Spleen (tissue), 11 donors: Measurements from ENCODE around the gene SMIM35. TPM values are rescaled to one million over a fixed set of nuclear protein-coding genes. Genes with fewer than 3 reads are reported as not detected.
"Not testable (repeated sequence)": the region's sequence is repeated elsewhere in the genome, so short reads cannot be mapped to it uniquely, and the experiment has no call there.

ENCODE experiments used
- DNase-seq: peaks from one replicate; pipeline ENCODE4 v3.0.0-alpha.2; 2020
- H3K27ac ChIP-seq, 8 donors: fragments of 200-600 bp; sonication (generic) in 7 of 8; 1 replicate in 4 of 8; 2 replicates in 4 of 8; pipeline versions ENCODE4 v1.5.0 to v1.8.0; 2016 to 2021; ENCODE audit warnings: inconsistent platforms in 4 of 8, mild to moderate bottlenecking in 4 of 8, moderate library complexity in 1 of 8
- H3K27me3 ChIP-seq, 7 donors: fragments of 200-600 bp; sonication (generic) in 6 of 7; replicated peaks in 1 of 7; 1 replicate in 4 of 7; 2 replicates in 3 of 7; pipeline versions ENCODE4 v1.5.0 to v1.8.0; 2016 to 2021; ENCODE audit warnings: inconsistent platforms in 3 of 7, mild to moderate bottlenecking in 1 of 7
- H3K36me3 ChIP-seq, 6 donors: fragments of 200-600 bp; sonication (generic) in 5 of 6; 1 replicate in 4 of 6; 2 replicates in 2 of 6; pipeline versions ENCODE4 v1.5.0 to v1.8.0; 2016 to 2021; ENCODE audit warnings: inconsistent platforms in 2 of 6
- H3K4me1 ChIP-seq, 6 donors: fragments of 200-600 bp; sonication (generic) in 5 of 6; 1 replicate in 3 of 6; 2 replicates in 3 of 6; pipeline versions ENCODE4 v1.5.0 to v1.8.0; 2016 to 2021; ENCODE audit warnings: inconsistent platforms in 3 of 6
- H3K4me3 ChIP-seq, 8 donors: fragments of 200-600 bp; sonication (generic) in 7 of 8; 1 replicate in 4 of 8; 2 replicates in 4 of 8; pipeline versions ENCODE4 v1.5.0 to v1.8.0; 2016 to 2021; ENCODE audit warnings: inconsistent platforms in 4 of 8, mild to moderate bottlenecking in 4 of 8, moderate library complexity in 2 of 8
- H3K9me3 ChIP-seq, 8 donors: fragments of 200-600 bp; sonication (generic) in 7 of 8; 1 replicate in 4 of 8; 2 replicates in 4 of 8; pipeline versions ENCODE4 v1.5.0 to v1.8.0; 2016 to 2021; ENCODE audit warnings: inconsistent platforms in 4 of 8
- CTCF ChIP-seq, 11 experiments: fragments of 200-600 bp in 7 of 11; fragments of 450-650 bp in 4 of 11; sonication (generic) in 4 of 11; IDR thresholded peaks in 8 of 11; conservative IDR thresholded peaks in 3 of 11; 1 replicate in 7 of 11; 2 replicates in 4 of 11; pipeline versions ENCODE4 v1.4.0 to v1.8.0; 2016 to 2021; ENCODE audit warnings: antibody characterized with exemption in 11 of 11, inconsistent platforms in 4 of 11, mild to moderate bottlenecking in 1 of 11
- POLR2A ChIP-seq, 3 donors: fragments of 450-650 bp; IDR thresholded peaks; one replicate each; pipeline ENCODE4 v1.5.1; 2017; ENCODE audit warnings: antibody characterized with exemption in 3 of 3, mild to moderate bottlenecking in 1 of 3
- POLR2AphosphoS5 ChIP-seq, 3 donors: sonication (generic); formaldehyde crosslinking; IDR thresholded peaks; one replicate each; pipeline ENCODE4 v1.5.1; 2017; ENCODE audit warnings: antibody characterized with exemption in 3 of 3
- WGBS, 5 donors: extraction: QIAGEN DNeasy Blood & Tissue Kit in 3 of 5; methylation state at CpG; one replicate each; pipeline versions ENCODE4 v1.1.5 to v1.1.7; 2013 to 2018; 5-methylcytosine and 5-hydroxymethylcytosine counted together
- intact Hi-C: fragments of 100-400 bp; cut with DNase I; formaldehyde crosslinking; loops from one replicate; pipeline ENCODE4 v1.15.0; 2023; ENCODE audit warnings: low total_unique reads
- polyA plus RNA-seq, 3 donors: library from polyadenylated mRNA; stranded (reverse); fragments of 200-250 nt; gene quantifications; one replicate each; pipeline ENCODE4 v1.2.1, GENCODE V29; 2013
- total RNA-seq, 7 donors: library from RNA; depleted of rRNA in 3 of 7; stranded (reverse); fragments of >200 nt in 3 of 7; fragmentation: NEBNext Ultra II Directional in 4 of 7; extraction: Animal tissue kit (Norgen Biotek cat#: 25700) in 4 of 7; gene quantifications; one replicate each; pipeline versions ENCODE4 v1.1.0 to v1.2.1, GENCODE V29; 2016 to 2021
- donor health status: healthy with polysubstance abuse.
- donor health status: DM: no; HTN: no; CAD: no; lungs with moderate emphysema.
- donor health status: DM: no; HTN: no; CAD: no.
- donor health status: Bipolar disorder and iron deficiency.
- donor health status: healthy.
- donor health status: DM: no; HTN: no; CAD: no.
- donor health status: DM: yes; HTN: yes; CAD: no.

SMIM35 gene
- total and polyA plus RNA-seq, 10 donors = 0.16 to 1.3 (median 0.39) TPM

DNA sequence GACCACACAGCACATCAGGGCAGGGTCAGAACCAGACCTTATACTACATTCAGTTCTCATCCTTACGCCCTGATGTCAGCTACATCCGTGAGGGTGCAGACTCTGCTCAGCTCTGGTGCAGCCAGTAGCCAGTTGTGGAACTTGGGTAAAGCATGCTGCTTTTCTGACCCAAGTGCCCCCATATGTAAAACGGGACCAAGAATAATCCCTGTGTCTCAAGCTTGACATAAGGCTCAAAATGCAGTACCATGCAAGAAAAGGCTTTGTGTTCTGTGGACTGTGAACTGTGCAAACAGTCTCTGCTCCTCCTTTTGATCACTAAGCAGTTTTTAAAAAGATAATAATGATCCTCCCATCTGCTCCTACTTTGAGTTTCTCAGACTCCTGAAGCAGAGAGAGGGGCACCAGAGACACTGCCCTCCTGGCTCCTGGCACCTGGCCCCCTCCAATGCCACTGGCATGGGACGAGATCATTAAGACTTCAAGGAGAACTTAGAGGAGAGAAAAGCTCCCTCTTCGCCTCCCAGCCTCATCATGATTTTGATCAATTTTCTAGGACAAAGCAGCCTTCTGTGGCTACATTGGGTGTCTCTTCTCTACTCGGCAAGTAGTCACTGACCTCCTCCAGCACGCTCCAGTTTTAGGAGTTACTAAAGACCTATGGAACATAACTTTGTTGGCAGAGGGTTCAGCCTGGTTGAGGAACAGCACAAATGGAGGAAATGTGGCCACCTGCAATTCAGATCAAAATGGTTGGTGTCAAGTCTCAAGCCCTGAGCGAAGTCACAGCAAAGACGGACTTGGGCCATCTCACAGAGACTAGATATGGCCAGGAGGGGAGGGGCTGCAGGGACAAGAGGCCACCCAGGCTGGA is 76.7 kb downstream of the SMIM35 start:
- TF ChIP-seq CTCF (IDR thresholded peaks at IDR 0.05 in 8 of 11, conservative IDR thresholded peaks at IDR 0.05 in 3 of 11) (no peak), POLR2AphosphoS5 (IDR thresholded peaks at IDR 0.05) (peak in 1 of 3 donors; percentile 47)
- intact Hi-C loops = no loop called here
- Histone ChIP-seq H3K9me3 (no peaks in the 10 kb centered on the region), H3K4me1 (peaks cover 41 to 100% (median 89%) of the 10 kb centered on the region in 6 donors), H3K36me3 (no peaks in the 10 kb centered on the region), H3K27me3 (no peaks in the 10 kb centered on the region), H3K27ac (peak overlapping the region; percentile 57 to 98 (median 92)), H3K4me3 (peak overlapping the region in 1 of 8 donors; percentile 42)
- DNase-seq = no peak
- WGBS, 5 donors = 62 to 75% (median 69%) methylated on average over 9 of the region's 9 CpGs

DNA sequence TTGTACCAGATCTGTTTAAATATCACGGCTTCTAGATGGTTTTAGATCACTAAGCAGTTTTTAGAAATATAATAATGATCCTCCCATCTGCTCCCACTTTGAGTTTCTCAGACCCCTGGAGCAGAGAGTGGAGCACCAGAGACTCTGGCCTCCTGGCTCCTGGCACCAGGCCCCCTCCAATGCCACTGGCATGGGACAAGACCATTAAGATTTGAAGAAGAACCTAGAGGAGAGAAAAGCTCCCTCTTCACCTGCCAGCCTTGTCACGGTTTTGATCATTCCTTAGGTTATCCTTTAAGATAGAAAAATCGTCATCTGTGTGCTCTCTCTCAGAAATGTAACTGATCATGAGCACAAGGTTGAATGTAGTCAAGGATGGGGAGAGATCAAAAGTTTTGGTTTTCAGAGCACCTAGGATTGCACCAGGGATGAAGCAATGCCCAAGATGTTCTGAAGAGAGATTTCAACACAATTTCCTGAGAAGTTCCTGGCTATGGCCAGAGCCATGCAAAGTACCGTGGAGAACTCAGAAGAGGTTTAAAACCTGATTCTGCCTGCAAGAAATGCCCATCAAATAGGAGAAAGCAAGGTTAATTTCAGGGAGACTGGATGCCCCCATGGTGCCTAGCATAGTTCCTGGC is 78.4 kb downstream of the SMIM35 start:
- Histone ChIP-seq H3K36me3 (no peaks in the 10 kb centered on the region), H3K27me3 (no peaks in the 10 kb centered on the region), H3K4me1 (peaks cover 46 to 100% (median 94%) of the 10 kb centered on the region in 6 donors), H3K27ac (peak overlapping the region; percentile 57 to 98 (median 92)), H3K4me3 (peak overlapping the region in 1 of 8 donors; percentile 19), H3K9me3 (peaks cover 0 to 5% (median 0%) of the 10 kb centered on the region in 8 donors)
- TF ChIP-seq POLR2A (IDR thresholded peaks at IDR 0.05) = no peak
- TF ChIP-seq POLR2AphosphoS5 (IDR thresholded peaks at IDR 0.05) = no peak
- no peak for TF ChIP-seq CTCF (IDR thresholded peaks at IDR 0.05 in 8 of 11, conservative IDR thresholded peaks at IDR 0.05 in 3 of 11)
- peak; percentile 81 for DNase-seq
- WGBS, 5 donors = 28 to 51% (median 46%) methylated on average over 4 of the region's 4 CpGs
- intact Hi-C loops = no loop called here

DNA sequence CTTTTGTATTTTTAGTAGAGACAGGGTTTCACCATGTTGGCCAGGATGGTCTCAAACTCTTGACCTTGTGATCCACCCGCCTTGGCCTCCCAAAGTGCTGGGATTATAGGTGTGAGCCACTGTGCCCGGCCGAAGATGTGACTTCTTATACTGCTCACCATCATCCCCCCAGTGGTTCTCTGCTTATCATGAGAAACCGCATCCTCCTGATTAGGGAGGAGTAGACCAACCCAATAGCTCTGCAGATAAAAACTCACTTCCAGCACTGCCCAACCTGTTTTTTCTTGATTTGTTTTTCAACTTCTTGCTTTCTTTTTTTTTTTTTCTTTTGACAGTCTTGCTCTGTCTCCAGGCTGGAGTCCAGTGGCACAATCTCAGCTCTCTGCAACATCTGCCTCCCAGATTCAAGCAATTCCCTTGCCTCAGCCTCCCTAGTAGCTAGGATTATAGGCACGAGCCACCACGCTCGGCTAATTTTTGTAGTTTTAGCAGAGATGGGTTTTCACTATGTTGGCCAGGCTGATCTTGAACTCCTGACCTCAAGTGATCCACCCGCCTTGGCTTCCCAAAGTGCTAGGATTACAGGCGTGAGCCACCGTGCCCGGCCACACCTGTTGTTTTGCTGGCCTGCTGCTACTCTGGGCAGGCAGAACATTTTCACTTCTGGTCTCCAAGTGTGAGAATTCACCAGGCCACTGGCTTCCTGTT is 79.0 kb downstream of the SMIM35 start:
- H3K9me3 ChIP-seq, H3K27me3 ChIP-seq, H3K36me3 ChIP-seq, intact Hi-C loops: not testable (repeated sequence)
- Histone ChIP-seq H3K27ac (peak overlapping the region; percentile 57 to 98 (median 92)), H3K4me1 (peaks cover 53 to 100% (median 95%) of the 10 kb centered on the region in 6 donors), H3K4me3 (peak overlapping the region in 1 of 8 donors; percentile 19)
- 38 to 64% (median 50%) methylated on average over 11 of the region's 11 CpGs for WGBS, 5 donors
- DNase-seq = peak; percentile 87
- peak in 2 of 3 donors; percentile 75 to 80 for TF ChIP-seq POLR2AphosphoS5 (IDR thresholded peaks at IDR 0.05)

DNA sequence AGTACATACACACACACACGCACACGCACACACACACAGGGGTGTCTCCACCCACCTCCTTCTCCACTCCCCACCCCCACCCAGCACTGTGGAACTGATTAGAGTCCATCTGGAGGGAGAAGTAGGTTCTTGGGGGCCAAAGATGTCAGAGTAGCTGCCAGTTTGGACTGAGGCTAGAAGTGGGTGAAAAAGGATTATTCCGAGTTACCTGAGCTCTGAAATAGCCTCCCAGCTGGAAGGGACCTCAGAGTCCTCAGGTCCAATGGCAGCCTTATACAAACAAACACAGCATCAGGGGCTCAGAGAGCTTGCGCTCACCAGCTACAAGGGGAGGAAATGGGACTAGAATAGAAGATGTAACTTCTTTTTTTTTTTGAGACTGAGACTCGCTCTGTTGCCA is 79.7 kb downstream of the SMIM35 start:
- TF ChIP-seq POLR2AphosphoS5 (IDR thresholded peaks at IDR 0.05) (peak in 1 of 3 donors; percentile 29), POLR2A (IDR thresholded peaks at IDR 0.05) (no peak), CTCF (IDR thresholded peaks at IDR 0.05 in 8 of 11, conservative IDR thresholded peaks at IDR 0.05 in 3 of 11) (no peak)
- H3K4me1 ChIP-seq = peaks cover 55 to 100% (median 95%) of the 10 kb centered on the region in 6 donors
- H3K27ac ChIP-seq = peak overlapping the region; percentile 57 to 98 (median 92)
- H3K27me3 ChIP-seq = no peaks in the 10 kb centered on the region
- 40 to 59% (median 43%) methylated on average over 5 of the region's 5 CpGs for WGBS, 5 donors
- DNase-seq = no peak
- H3K36me3 ChIP-seq = no peaks in the 10 kb centered on the region
- intact Hi-C loops = no loop called here
- H3K9me3 ChIP-seq = peaks cover 0 to 5% (median 0%) of the 10 kb centered on the region in 8 donors
- peak overlapping the region in 1 of 8 donors; percentile 19 for H3K4me3 ChIP-seq
